Amniotic stem cell (primary cell): ENCODE data around the gene C6orf120.

Source experiments
- DNase-seq: peaks from one replicate; lab custom pipeline; 2025; lab: John Stamatoyannopoulos, UW

C6orf120 gene

DNA sequence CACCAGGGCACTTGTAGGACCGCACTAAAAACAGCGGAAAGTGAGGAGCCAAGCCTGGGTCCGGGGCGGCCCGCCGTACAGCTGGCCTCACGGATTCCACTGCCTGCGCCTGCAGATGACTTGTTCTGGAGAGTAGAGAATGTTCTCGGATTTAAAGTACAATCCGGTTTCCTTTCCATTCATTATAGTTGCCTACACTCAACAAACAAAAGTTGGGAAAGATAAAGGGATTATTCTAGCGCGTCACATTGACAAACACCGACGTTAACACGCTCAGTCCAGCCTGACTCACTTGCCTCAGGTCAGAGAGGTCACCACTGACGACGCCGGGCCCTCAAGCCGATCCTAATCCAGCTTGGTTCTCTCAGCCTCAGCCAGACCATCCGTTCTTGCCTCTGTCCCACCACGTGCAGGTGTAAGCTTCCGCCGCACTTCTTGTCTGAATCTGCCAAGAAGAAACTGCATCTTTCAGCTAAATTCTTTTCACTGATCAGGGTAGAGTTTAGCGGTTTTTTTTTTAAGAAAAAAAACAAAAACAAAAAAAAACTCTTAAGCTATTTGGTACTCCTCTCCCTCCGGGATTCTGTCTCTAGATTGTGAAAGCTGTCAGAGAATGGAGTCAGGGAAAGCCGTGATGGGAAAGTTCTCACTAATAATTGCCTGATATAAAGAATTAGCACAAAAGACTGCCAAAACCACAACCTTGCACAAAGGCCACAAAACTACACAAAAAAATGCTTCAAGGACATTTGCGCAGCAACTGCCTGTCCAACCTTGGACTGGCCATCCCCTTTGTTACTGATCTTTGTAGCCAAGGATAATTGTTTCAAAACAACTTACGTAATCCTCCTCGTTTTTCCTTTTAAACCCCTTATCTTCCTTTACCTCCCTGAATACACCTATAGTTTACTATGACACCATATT, 23.5 kb downstream of the C6orf120 start:
- no peak for DNase-seq

- DNase-seq: no peak
Observed at GRCh38 chr6:169726049-169726400, 24.1 kb downstream of the C6orf120 start.

DNA sequence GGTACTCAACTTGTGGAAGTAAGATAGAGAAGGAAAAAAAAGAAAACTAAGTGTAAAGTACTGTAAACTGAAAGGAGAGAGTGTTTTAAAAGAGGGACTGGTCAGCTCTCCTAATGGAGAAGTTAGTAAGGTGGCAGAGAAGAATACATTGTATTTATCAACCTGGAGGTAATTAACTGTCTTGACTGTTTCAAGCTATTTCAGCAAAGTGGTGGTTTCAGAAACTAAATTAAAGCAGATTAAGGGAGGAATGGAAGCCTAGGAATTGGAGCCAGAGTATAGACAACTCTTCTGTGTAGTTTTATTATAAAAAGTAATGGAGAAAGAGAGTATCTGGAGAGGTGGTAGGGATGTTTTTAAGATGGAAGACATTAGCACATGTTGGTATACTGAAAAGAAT, 25.0 kb downstream of the C6orf120 start:
- no peak for DNase-seq

DNA sequence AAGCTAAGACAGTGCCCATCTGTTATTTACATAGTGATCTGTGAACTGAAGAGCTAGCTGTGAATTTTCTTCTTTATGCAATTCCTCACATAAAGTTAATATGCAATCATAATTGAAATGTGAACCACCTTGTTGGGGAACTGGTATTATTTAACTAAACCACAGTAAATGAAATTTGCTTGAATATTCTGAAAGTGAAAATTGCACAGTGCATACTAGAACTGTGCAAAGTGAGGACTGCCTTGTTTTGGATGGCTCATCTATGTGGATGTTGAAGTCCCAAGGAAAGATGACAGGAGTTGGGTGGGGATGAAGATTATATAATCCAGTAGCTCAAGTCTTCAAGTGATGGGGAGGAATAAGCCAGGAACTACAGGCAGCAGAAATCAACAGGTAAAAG, 28.0 kb downstream of the C6orf120 start:
- DNase-seq: no peak

GRCh38 chr6:169738204-169738975, 36.5 kb downstream of the C6orf120 start:
- no peak for DNase-seq

DNA sequence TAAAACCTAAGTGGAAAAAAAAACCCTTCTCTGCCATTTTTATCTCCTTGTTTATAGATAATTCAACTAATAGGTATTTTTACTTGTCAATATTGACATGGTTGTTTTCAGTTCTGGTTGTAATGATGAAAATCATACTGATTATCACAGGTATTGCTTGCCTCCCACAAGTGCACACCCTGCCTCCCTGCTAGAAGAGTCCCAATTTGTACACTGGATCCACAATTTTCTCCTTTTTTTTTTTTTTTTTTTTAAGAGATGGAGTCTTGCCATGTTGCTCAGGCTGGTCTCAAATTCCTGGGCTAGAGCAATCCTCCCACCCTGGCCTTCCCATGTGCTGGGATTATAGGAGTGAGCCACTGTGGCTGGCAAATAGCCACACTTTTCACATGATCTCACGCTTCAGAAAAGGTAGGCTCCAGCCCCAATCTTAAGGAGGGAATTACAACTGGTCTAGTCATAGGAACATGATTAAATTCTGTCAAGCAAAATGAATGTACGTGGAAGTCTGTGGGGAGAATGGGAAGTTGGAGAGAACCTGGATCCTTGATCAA, 37.1 kb downstream of the C6orf120 start:
- no peak for DNase-seq

DNA sequence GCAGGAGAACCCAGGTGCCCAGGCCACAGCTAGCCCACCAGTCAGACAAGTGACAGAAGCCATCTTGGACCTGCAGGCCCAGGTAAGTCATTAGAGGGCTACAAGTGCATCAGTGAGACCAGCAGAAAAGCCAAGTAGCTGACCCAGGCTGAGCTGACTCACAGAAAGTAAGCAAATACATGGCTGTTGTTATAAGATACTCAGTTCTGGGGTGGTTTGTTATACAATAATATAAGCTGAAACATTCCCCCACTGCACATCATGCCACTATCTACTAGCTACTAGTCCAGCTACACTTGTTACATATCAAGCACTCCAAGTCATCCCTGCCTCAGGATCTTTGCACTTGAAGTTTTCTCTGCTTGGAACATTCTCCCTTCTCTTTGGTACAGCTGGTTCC, 39.4 kb downstream of the C6orf120 start:
- no peak for DNase-seq

GRCh38 chr6:169745405-169745804, 43.5 kb downstream of the C6orf120 start:
- no peak for DNase-seq

GRCh38 chr6:169746556-169746955, 44.6 kb downstream of the C6orf120 start:
- DNase-seq: no peak

DNA sequence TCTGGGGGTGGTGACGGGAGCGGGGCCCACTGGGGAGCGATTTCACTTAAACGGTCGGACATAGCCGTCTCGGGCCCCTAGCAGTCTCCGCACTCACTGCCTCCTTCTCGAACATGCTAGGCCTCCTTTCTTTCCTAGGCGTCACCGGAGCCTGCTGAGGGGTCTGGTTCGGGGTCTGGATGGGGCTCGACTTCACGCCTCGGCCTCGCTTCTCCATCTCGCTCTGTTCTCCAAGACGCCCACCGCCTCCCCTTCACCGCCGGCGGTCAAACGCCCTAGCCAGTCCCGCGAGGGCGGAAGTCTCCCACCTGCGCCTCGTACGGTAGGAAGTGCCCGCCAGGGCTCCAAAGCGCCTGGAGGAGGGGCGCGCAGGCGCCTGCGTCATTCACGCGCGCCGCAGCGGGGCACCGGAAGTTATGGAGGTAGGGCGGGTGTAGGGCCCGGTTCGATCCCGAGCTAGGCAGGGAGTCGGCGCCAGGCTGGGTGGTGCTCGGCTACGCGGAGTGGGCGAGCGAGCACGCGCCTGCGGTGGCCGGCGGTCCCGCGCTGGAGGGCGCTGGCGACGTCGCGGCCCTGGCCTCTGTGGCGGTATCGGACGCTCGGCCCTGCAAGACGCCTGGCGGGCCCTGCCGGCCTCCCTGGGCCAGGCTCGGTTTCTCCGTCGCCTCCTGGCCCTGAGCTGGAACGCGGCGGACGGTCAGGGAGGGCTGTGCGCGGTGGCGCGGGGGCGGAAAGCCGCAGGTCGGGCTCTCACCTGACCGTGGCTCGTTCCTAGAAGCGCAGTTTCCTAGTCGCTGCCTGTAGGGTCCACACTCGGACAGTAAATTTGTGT, 49.5 kb downstream of the C6orf120 start, which contains the start of the genes DYNLT2 and ERMARD:
Gene DYNLT2 (minus strand): TSS at position 331 of the 832 bp plus-strand sequence. CDS start 114 bp downstream, at position 217.
Gene ERMARD (plus strand): TSS at position 381 of the 832 bp plus-strand sequence. CDS start 36 bp downstream, at position 417.
- DNase-seq: peak; percentile 91

- no peak for DNase-seq
Observed at GRCh38 chr6:169752074-169752623, 50.2 kb downstream of the C6orf120 start.
